Mesendoderm (in vitro differentiated cells): ENCODE measurements around the gene PCCB.
A peak's percentile ranks its signal among the peaks of the same experiment; 100 is the strongest.

ENCODE experiments used
- DNase-seq: peaks from one replicate; pipeline ENCODE4 v3.0.0; 2013
- H2AK5ac ChIP-seq: 2 replicates; pipeline ENCODE4 v1.6.1; 2013; ENCODE audit warnings: low read length, inconsistent platforms
- H2BK120ac ChIP-seq: 2 replicates; pipeline ENCODE4 v1.6.1; 2013; ENCODE audit warnings: low read depth, mild to moderate bottlenecking, low read length, moderate library complexity, mixed read lengths
- H2BK15ac ChIP-seq: replicated peaks from 2 replicates; pipeline ENCODE4 v1.6.1; 2013; ENCODE audit warnings: low read depth, mild to moderate bottlenecking, moderate library complexity
- H2BK5ac ChIP-seq: 2 replicates; pipeline ENCODE4 v1.6.1; 2013; ENCODE audit warnings: low read length, inconsistent platforms
- H3K18ac ChIP-seq: 2 replicates; pipeline ENCODE4 v1.6.1; 2013; ENCODE audit warnings: mild to moderate bottlenecking, low read length, mixed read lengths
- H3K23ac ChIP-seq: one replicate; pipeline ENCODE4 v1.6.1; 2013; ENCODE audit warnings: low read length
- H3K27ac ChIP-seq: 2 replicates; pipeline ENCODE4 v1.5.1; 2013; ENCODE audit warnings: low read depth, mild to moderate bottlenecking, inconsistent platforms, low read length, moderate library complexity
- H3K27me3 ChIP-seq: 2 replicates; pipeline ENCODE4 v1.6.1; 2013; ENCODE audit warnings: low read length, control low read depth, mild to moderate bottlenecking, inconsistent platforms; ENCODE audit not compliant: insufficient read depth, poor library complexity
- H3K36me3 ChIP-seq: 2 replicates; pipeline ENCODE4 v1.6.1; 2013; ENCODE audit warnings: low read length, inconsistent platforms; ENCODE audit not compliant: control insufficient read depth, insufficient read depth
- H3K4ac ChIP-seq: one replicate; pipeline ENCODE4 v1.6.1; 2013; ENCODE audit warnings: low read depth, mild to moderate bottlenecking, low read length, moderate library complexity
- H3K4me1 ChIP-seq: 2 replicates; pipeline ENCODE4 v1.6.1; 2013; ENCODE audit warnings: low read depth, low read length, inconsistent platforms; ENCODE audit not compliant: control insufficient read depth
- H3K4me2 ChIP-seq: 2 replicates; pipeline ENCODE4 v1.6.1; 2013; ENCODE audit warnings: low read length
- H3K4me3 ChIP-seq: 2 replicates; pipeline ENCODE4 v1.5.1; 2013; ENCODE audit warnings: mild to moderate bottlenecking, low read length
- H3K56ac ChIP-seq: one replicate; pipeline ENCODE4 v1.6.1; 2013; ENCODE audit warnings: low read length
- H3K79me1 ChIP-seq: 2 replicates; pipeline ENCODE4 v1.6.1; 2013; ENCODE audit warnings: low read length, inconsistent platforms
- H3K79me2 ChIP-seq: 2 replicates; pipeline ENCODE4 v1.6.1; 2013; ENCODE audit warnings: mild to moderate bottlenecking, low read length; ENCODE audit not compliant: control insufficient read depth, insufficient read depth
- H3K9ac ChIP-seq: 2 replicates; pipeline ENCODE4 v1.6.1; 2013; ENCODE audit warnings: low read length, inconsistent platforms
- H4K5ac ChIP-seq: one replicate; pipeline ENCODE4 v1.6.1; 2013; ENCODE audit warnings: low read length
- H4K8ac ChIP-seq: one replicate; pipeline ENCODE4 v1.6.1; 2013; ENCODE audit warnings: low read depth, mild to moderate bottlenecking, control low read depth, low read length, moderate library complexity
- WGBS: extraction: QIAGEN DNeasy Blood & Tissue Kit; methylation state at CpG from one replicate; pipeline ENCODE4 v1.1.7; 2013; ENCODE audit warnings: low lambda C conversion rate, missing lambda C conversion rate; ENCODE audit not compliant: insufficient coverage; ENCODE audit errors: extremely low coverage; 5-methylcytosine and 5-hydroxymethylcytosine counted together

Gene PCCB

GRCh38 chr3:136245691-136246090, 4.4 kb upstream of the PCCB start:
- H3K18ac ChIP-seq, result no peak overlapping the region
- H2AK5ac ChIP-seq, result no peak overlapping the region
- no peaks in the 10 kb centered on the region for H3K79me2 ChIP-seq
- H4K5ac ChIP-seq, result no peak overlapping the region
- H2BK15ac ChIP-seq, result no peak overlapping the region
- DNase-seq, result no peak
- no peak overlapping the region for H3K27ac ChIP-seq
- no peak overlapping the region for H3K23ac ChIP-seq
- no peak overlapping the region for H3K4me2 ChIP-seq
- H3K27me3 ChIP-seq, result no peaks in the 10 kb centered on the region
- no peak overlapping the region for H2BK5ac ChIP-seq
- no CpG with 5 or more reads among the region's 3 CpGs for WGBS
- H4K8ac ChIP-seq, result no peak overlapping the region
- H3K36me3 ChIP-seq, result no peaks in the 10 kb centered on the region
- H3K4me1 ChIP-seq, result no peaks in the 10 kb centered on the region
- H3K79me1 ChIP-seq, result no peaks in the 10 kb centered on the region
- no peak overlapping the region for H3K4ac ChIP-seq
- no peak overlapping the region for H3K56ac ChIP-seq
- no peak overlapping the region for H3K4me3 ChIP-seq
- H2BK120ac ChIP-seq, result no peak overlapping the region
- no peak overlapping the region for H3K9ac ChIP-seq

- no peak overlapping the region for H3K18ac ChIP-seq
These were observed 2.7 kb upstream of the PCCB start for GRCh38 chr3:136247436-136247835.

GRCh38 chr3:136247855-136248590, 2.1 kb upstream of the PCCB start:
- H3K27me3 ChIP-seq, result no peaks in the 10 kb centered on the region
- DNase-seq, result no peak
- no peak overlapping the region for H3K4me2 ChIP-seq
- no peak overlapping the region for H4K8ac ChIP-seq
- no peak overlapping the region for H3K4me3 ChIP-seq
- no peak overlapping the region for H3K23ac ChIP-seq
- H2BK15ac ChIP-seq, result no peak overlapping the region
- H3K79me2 ChIP-seq, result no peaks in the 10 kb centered on the region
- no peaks in the 10 kb centered on the region for H3K79me1 ChIP-seq
- H3K27ac ChIP-seq, result no peak overlapping the region
- H3K9ac ChIP-seq, result no peak overlapping the region
- H3K4ac ChIP-seq, result no peak overlapping the region
- no peak overlapping the region for H2BK120ac ChIP-seq
- no peak overlapping the region for H2BK5ac ChIP-seq
- H4K5ac ChIP-seq, result no peak overlapping the region
- H3K36me3 ChIP-seq, result no peaks in the 10 kb centered on the region
- H2AK5ac ChIP-seq, result no peak overlapping the region
- no peak overlapping the region for H3K56ac ChIP-seq
- H3K4me1 ChIP-seq, result no peaks in the 10 kb centered on the region
- WGBS, result no CpG with 5 or more reads among the region's 4 CpGs
- no peak overlapping the region for H3K18ac ChIP-seq

More at GRCh38 chr3:136247436-136247835, 2.7 kb upstream of the PCCB start:
- no peak overlapping the region for H3K4me2 ChIP-seq
- H2AK5ac ChIP-seq, result no peak overlapping the region
- no peak overlapping the region for H3K4ac ChIP-seq
- no CpG with 5 or more reads among the region's 1 CpG for WGBS
- H4K5ac ChIP-seq, result no peak overlapping the region
- H3K36me3 ChIP-seq, result no peaks in the 10 kb centered on the region
- H2BK120ac ChIP-seq, result no peak overlapping the region
- no peak overlapping the region for H3K23ac ChIP-seq
- H3K27ac ChIP-seq, result no peak overlapping the region
- H3K79me2 ChIP-seq, result no peaks in the 10 kb centered on the region
- no peaks in the 10 kb centered on the region for H3K27me3 ChIP-seq
- no peak overlapping the region for H3K4me3 ChIP-seq
- H3K56ac ChIP-seq, result no peak overlapping the region
- H3K79me1 ChIP-seq, result no peaks in the 10 kb centered on the region
- H4K8ac ChIP-seq, result no peak overlapping the region
- no peaks in the 10 kb centered on the region for H3K4me1 ChIP-seq
- H2BK5ac ChIP-seq, result no peak overlapping the region
- H2BK15ac ChIP-seq, result no peak overlapping the region
- H3K9ac ChIP-seq, result no peak overlapping the region
- DNase-seq, result peak; percentile 43

- Histone ChIP-seq H3K27ac (no peak overlapping the region), H3K79me1 (no peaks in the 10 kb centered on the region), H3K79me2 (no peaks in the 10 kb centered on the region), H3K27me3 (no peaks in the 10 kb centered on the region), H3K36me3 (no peaks in the 10 kb centered on the region), H2AK5ac (no peak overlapping the region), H3K9ac (no peak overlapping the region), H3K18ac (no peak overlapping the region), H4K5ac (no peak overlapping the region), H3K23ac (no peak overlapping the region), H3K4me2 (no peak overlapping the region), H3K4me3 (no peak overlapping the region), H2BK15ac (no peak overlapping the region), H4K8ac (no peak overlapping the region), H2BK5ac (no peak overlapping the region), H3K4me1 (no peaks in the 10 kb centered on the region), H2BK120ac (no peak overlapping the region), H3K4ac (no peak overlapping the region), H3K56ac (no peak overlapping the region)
- DNase-seq, result peak; percentile 7
- WGBS, result no CpG with 5 or more reads among the region's 3 CpGs
These were observed 1.0 kb upstream of the PCCB start for GRCh38 chr3:136249091-136249490.

GRCh38 chr3:136249593-136249992, 547 bp upstream of the PCCB start:
- Histone ChIP-seq H4K5ac (no peak overlapping the region), H3K9ac (peak overlapping the region; percentile 71), H2AK5ac (no peak overlapping the region), H3K23ac (no peak overlapping the region), H3K56ac (peak overlapping the region; percentile 98), H3K4ac (peak overlapping the region; percentile 48), H3K4me3 (no peak overlapping the region), H3K36me3 (no peaks in the 10 kb centered on the region), H3K79me1 (no peaks in the 10 kb centered on the region), H2BK120ac (no peak overlapping the region), H3K79me2 (no peaks in the 10 kb centered on the region), H2BK5ac (no peak overlapping the region), H3K27me3 (no peaks in the 10 kb centered on the region), H3K4me1 (no peaks in the 10 kb centered on the region), H3K27ac (no peak overlapping the region), H2BK15ac (no peak overlapping the region), H3K4me2 (peak overlapping the region; percentile 71), H3K18ac (no peak overlapping the region), H4K8ac (no peak overlapping the region)
- no CpG with 5 or more reads among the region's 6 CpGs for WGBS
- no peak for DNase-seq
